Karpas-422 (cell line): ENCODE data around the gene ASH1L. TPM values are rescaled to one million over a fixed set of nuclear protein-coding genes. Genes with fewer than 3 reads are reported as not detected.

Source experiments
- DNase-seq: peaks from one replicate; pipeline ENCODE4 v3.0.0-alpha.2; 2015
- H2AFZ ChIP-seq: fragments of 200-600 bp; sonication (generic); 2 replicates; pipeline ENCODE4 v1.6.1; 2014; ENCODE audit warnings: antibody characterized with exemption, low read length, mixed read lengths
- H3K27ac ChIP-seq: fragments of 200-600 bp; sonication (generic); 2 replicates; pipeline ENCODE4 v1.5.1; 2014; ENCODE audit warnings: mild to moderate bottlenecking, low read length, moderate library complexity
- H3K27me3 ChIP-seq: fragments of 200-600 bp; sonication (generic); 2 replicates; pipeline ENCODE4 v1.6.1; 2014; ENCODE audit warnings: low read length, mixed read lengths
- H3K36me3 ChIP-seq: fragments of 200-600 bp; sonication (generic); 2 replicates; pipeline ENCODE4 v1.6.1; 2014; ENCODE audit warnings: low read length, mixed read lengths; ENCODE audit not compliant: insufficient read depth
- H3K4me1 ChIP-seq: fragments of 200-600 bp; sonication (generic); 2 replicates; pipeline ENCODE4 v1.6.1; 2014; ENCODE audit warnings: mild to moderate bottlenecking, low read length, mixed read lengths
- H3K4me2 ChIP-seq: fragments of 200-600 bp; sonication (generic); 2 replicates; pipeline ENCODE4 v1.6.1; 2014; ENCODE audit warnings: low read length, low read depth, mild to moderate bottlenecking; ENCODE audit not compliant: poor library complexity, severe bottlenecking
- H3K4me3 ChIP-seq: fragments of 200-600 bp; sonication (generic); 2 replicates; pipeline ENCODE4 v1.5.1; 2014; ENCODE audit warnings: mild to moderate bottlenecking, antibody characterized with exemption, low read length, mixed read lengths
- H3K79me2 ChIP-seq: fragments of 200-600 bp; sonication (generic); 2 replicates; pipeline ENCODE4 v1.6.1; 2014; ENCODE audit warnings: mild to moderate bottlenecking, low read length, mixed read lengths
- H3K9ac ChIP-seq: fragments of 200-600 bp; sonication (generic); 2 replicates; pipeline ENCODE4 v1.6.0; 2014; ENCODE audit warnings: low read length
- H3K9me2 ChIP-seq: fragments of 200-600 bp; sonication (generic), shearing (Covaris generic); replicated peaks from 2 replicates; pipeline ENCODE4 v1.6.0; 2014; ENCODE audit warnings: mild to moderate bottlenecking, low read length, moderate library complexity; ENCODE audit not compliant: insufficient read depth
- H3K9me3 ChIP-seq: fragments of 300-700, 200-600 bp; sonication (generic); 2 replicates; pipeline ENCODE4 v1.6.1; 2014; ENCODE audit warnings: low read length, mixed read lengths
- H4K20me1 ChIP-seq: fragments of 200-600 bp; sonication (generic); 2 replicates; pipeline ENCODE4 v1.6.1; 2014; ENCODE audit warnings: mild to moderate bottlenecking, antibody characterized with exemption, low read length, low read depth; ENCODE audit not compliant: insufficient read depth
- total RNA-seq: library from RNA; depleted of rRNA; stranded (reverse); fragments of >200 nt; shearing (Covaris generic); gene quantifications from 2 replicates; pipeline ENCODE4 v1.2.3, GENCODE V29; 2014; ENCODE audit warnings: low replicate concordance

ASH1L gene
- total RNA-seq, 1 experiment from 2014 or later, result 45.1 TPM

DNA sequence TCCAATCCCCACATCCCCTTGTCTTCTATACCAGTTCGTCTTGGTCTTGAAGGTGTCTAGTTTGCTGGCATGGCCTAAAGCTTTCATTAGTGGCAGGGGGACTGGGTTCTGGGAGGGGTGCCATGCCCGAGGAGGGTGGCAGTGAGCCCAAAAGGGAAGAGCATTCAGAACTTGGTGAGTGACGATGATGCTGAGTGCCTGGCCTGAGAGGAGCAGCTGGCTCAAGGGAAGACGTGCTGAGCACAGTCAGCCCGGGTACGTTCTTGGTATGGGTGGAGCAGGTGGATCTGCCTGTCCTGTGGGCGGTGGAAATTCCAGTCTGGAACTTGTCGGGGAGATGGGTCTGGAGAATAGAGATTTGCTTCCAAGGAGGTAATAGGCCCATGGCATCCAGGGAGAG is 249.3 kb downstream of the ASH1L start:
- peaks cover 20% of the 10 kb centered on the region for H3K4me1 ChIP-seq
- peaks cover 43% of the 10 kb centered on the region for H3K79me2 ChIP-seq
- no peaks in the 10 kb centered on the region for H4K20me1 ChIP-seq
- no peak overlapping the region for H3K4me2 ChIP-seq
- no peaks in the 10 kb centered on the region for H3K9me2 ChIP-seq
- DNase-seq, result no peak
- no peaks in the 10 kb centered on the region for H3K9me3 ChIP-seq
- H3K27me3 ChIP-seq, result no peaks in the 10 kb centered on the region
- no peak overlapping the region for H2AFZ ChIP-seq
- no peak overlapping the region for H3K4me3 ChIP-seq
- H3K36me3 ChIP-seq, result peaks cover 36% of the 10 kb centered on the region
- no peak overlapping the region for H3K9ac ChIP-seq
- H3K27ac ChIP-seq, result no peak overlapping the region

DNA sequence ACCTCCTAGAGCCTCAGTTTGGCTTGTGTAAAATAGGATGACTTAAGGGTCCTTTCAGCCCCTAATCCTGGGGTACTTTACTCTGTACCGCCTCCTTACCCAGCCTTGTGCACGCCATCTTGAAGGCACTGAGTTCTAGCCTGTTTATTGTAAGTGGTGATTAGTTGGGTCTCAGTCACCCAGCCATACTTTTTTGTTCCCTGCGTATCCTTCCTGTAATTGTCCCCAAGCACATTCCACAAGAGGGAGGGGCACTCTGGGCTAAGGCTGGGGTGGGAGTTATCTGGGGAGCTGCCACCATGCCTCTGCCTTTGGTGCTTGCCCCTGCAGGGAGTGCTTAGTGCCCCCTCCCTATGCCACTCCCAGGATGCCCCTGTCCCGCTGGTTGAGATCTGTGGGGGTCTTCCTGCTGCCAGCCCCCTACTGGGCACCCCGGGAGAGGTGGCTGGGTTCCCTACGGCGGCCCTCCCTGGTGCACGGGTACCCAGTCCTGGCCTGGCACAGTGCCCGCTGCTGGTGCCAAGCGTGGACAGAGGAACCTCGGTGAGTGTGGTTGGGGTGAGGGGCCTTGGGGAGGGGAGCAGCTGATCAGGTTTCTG is 253.1 kb downstream of the ASH1L start:
- peaks cover 23% of the 10 kb centered on the region for H3K36me3 ChIP-seq
- H3K27me3 ChIP-seq, result no peaks in the 10 kb centered on the region
- H3K9me2 ChIP-seq, result no peaks in the 10 kb centered on the region
- peaks cover 28% of the 10 kb centered on the region for H3K4me1 ChIP-seq
- peak overlapping the region; percentile 69 for H3K4me2 ChIP-seq
- H3K79me2 ChIP-seq, result peaks cover 43% of the 10 kb centered on the region
- no peaks in the 10 kb centered on the region for H3K9me3 ChIP-seq
- peak overlapping the region; percentile 72 for H3K4me3 ChIP-seq
- peak overlapping the region; percentile 92 for H3K27ac ChIP-seq
- no peak for DNase-seq
- no peak overlapping the region for H2AFZ ChIP-seq
- no peaks in the 10 kb centered on the region for H4K20me1 ChIP-seq
- H3K9ac ChIP-seq, result peak overlapping the region; percentile 85

DNA sequence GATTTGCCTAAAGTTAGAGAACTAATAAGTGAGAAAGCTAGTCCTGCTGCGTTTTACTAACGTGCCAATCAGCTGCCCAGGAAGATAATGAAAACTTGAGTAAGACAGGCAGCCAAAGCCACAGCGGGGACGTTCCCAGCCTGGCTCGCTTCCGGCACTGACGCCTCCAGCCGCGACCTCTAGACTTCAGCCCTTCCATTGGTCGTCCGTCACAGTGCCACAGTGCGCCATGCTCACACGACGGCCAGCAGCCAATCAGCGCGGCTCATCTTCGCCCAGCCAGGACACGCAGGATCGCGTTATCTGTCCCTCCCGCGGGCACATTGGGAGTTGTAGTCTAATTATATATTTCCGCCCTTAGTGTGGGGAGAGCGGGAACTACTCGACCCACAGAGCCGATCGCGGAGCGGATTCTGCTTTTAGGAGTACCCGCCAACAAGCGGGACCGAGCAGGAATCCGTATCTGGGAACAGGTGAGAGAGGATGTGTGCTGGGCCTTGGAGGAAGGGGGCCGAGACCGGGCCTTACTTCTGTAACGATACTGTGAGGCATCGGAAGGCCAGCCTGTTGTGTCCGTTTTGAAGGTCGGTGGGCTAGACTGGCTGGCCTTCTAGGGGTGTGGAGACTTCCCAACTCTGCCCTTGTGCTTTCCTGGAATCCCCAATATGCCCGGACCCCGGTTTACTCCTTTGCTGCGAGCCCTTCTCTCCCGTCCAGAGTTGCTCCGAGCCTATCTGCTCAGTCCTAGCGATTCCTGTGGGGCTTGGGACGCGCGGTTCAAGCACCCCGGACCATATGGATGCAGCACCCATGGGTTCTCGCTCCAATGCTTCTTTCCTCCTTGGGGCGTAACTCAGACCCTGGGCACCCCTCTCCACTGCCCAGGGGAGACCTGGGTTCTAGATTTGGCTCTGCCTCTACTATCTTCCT is 253.8 kb downstream of the ASH1L start, which contains the start of gene FDPS:
Gene FDPS, plus strand, starts transcription at position 374 of the 930 bp plus-strand sequence. CDS start 924 bp downstream, outside the sequence.
- Histone ChIP-seq H3K27ac (peak within 1 kb of the TSS; percentile 92), H3K27me3 (no peaks in the 10 kb centered on the region), H3K9me2 (no peaks in the 10 kb centered on the region), H3K4me1 (peaks cover 28% of the 10 kb centered on the region), H3K36me3 (peaks cover 23% of the 10 kb centered on the region), H3K4me2 (peak within 1 kb of the TSS; percentile 69), H4K20me1 (no peaks in the 10 kb centered on the region), H3K79me2 (peaks cover 43% of the 10 kb centered on the region), H2AFZ (no peak within 1 kb of the TSS), H3K9ac (peak within 1 kb of the TSS; percentile 85), H3K4me3 (peak within 1 kb of the TSS; percentile 72), H3K9me3 (no peaks in the 10 kb centered on the region)
- DNase-seq, result peak; percentile 99

DNA sequence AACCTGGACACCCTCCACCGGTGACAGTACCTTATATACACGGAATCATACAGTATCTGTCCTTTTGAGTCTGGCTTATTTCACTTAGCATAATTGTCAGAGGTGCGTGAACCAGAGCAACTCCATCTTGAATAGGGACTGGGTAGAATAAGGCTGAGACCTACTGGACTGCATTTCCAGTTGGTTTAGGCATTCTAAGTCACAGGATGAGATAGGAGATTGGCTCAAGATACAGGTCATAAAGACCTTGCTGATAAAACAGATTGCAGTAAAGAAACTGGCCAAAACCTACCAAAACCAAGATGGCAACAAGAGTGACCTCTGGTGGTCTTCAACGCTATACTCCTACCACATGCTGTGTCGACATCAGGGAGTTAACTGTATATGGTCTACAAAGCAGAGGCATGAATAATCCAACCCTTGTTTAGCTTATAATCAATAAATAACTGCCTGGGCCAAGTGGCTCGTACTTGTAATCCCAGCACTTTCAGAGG is 255.3 kb downstream of the ASH1L start:
- peaks cover 34% of the 10 kb centered on the region for H3K79me2 ChIP-seq
- no peaks in the 10 kb centered on the region for H4K20me1 ChIP-seq
- peaks cover 15% of the 10 kb centered on the region for H3K36me3 ChIP-seq
- peaks cover 28% of the 10 kb centered on the region for H3K4me1 ChIP-seq
- H3K9me3 ChIP-seq, result no peaks in the 10 kb centered on the region
- H3K4me3 ChIP-seq, result no peak overlapping the region; the same call in 1 of the 2 replicates
- no peaks in the 10 kb centered on the region for H3K9me2 ChIP-seq
- H2AFZ ChIP-seq, result no peak overlapping the region
- no peaks in the 10 kb centered on the region for H3K27me3 ChIP-seq
- peak overlapping the region; percentile 59 for H3K9ac ChIP-seq
- H3K27ac ChIP-seq, result peak overlapping the region; percentile 92; the same call in 1 of the 2 replicates
- H3K4me2 ChIP-seq, result no peak overlapping the region
- DNase-seq, result peak; percentile 82

- H3K9ac ChIP-seq, result no peak overlapping the region
- no peak overlapping the region for H3K27ac ChIP-seq
- H2AFZ ChIP-seq, result no peak overlapping the region
- peaks cover 23% of the 10 kb centered on the region for H3K4me1 ChIP-seq
- no peak for DNase-seq
- no peaks in the 10 kb centered on the region for H3K27me3 ChIP-seq
- peaks cover 23% of the 10 kb centered on the region for H3K79me2 ChIP-seq
- no peaks in the 10 kb centered on the region for H4K20me1 ChIP-seq
- H3K9me3 ChIP-seq, result no peaks in the 10 kb centered on the region
- no peak overlapping the region for H3K4me2 ChIP-seq
- no peak overlapping the region for H3K4me3 ChIP-seq
- H3K9me2 ChIP-seq, result no peaks in the 10 kb centered on the region
- peaks cover 10% of the 10 kb centered on the region for H3K36me3 ChIP-seq
These were observed 256.7 kb downstream of the ASH1L start for GRCh38 chr1:155305881-155306391.

- Histone ChIP-seq H3K27ac (no peak overlapping the region), H3K4me2 (no peak overlapping the region), H3K9me2 (no peaks in the 10 kb centered on the region)
These were observed 258.0 kb downstream of the ASH1L start for GRCh38 chr1:155304558-155305063.

GRCh38 chr1:155301342-155301841 is 261.2 kb downstream of the ASH1L start, which contains the start of gene PKLR:
PKLR (minus strand) TSS chr1:155301438; CDS start chr1:155301395, 43 bp downstream.
- H2AFZ ChIP-seq, result no peak within 1 kb of the TSS

More at GRCh38 chr1:155304558-155305063, 258.0 kb downstream of the ASH1L start:
- Histone ChIP-seq H3K27me3 (no peaks in the 10 kb centered on the region), H3K9ac (no peak overlapping the region), H4K20me1 (no peaks in the 10 kb centered on the region), H3K9me3 (no peaks in the 10 kb centered on the region), H3K4me1 (peaks cover 10% of the 10 kb centered on the region), H2AFZ (no peak overlapping the region), H3K4me3 (no peak overlapping the region), H3K36me3 (no peaks in the 10 kb centered on the region), H3K79me2 (peaks cover 9% of the 10 kb centered on the region)
- DNase-seq, result no peak

More at GRCh38 chr1:155301342-155301841, 261.2 kb downstream of the ASH1L start, which contains the start of gene PKLR:
- no peaks in the 10 kb centered on the region for H3K36me3 ChIP-seq
- H3K4me2 ChIP-seq, result no peak within 1 kb of the TSS
- DNase-seq, result no peak
- no peaks in the 10 kb centered on the region for H3K79me2 ChIP-seq
- H3K4me3 ChIP-seq, result no peak within 1 kb of the TSS
- H3K9me2 ChIP-seq, result no peaks in the 10 kb centered on the region
- no peaks in the 10 kb centered on the region for H3K27me3 ChIP-seq
- no peak within 1 kb of the TSS for H3K27ac ChIP-seq
- H3K9me3 ChIP-seq, result no peaks in the 10 kb centered on the region
- H4K20me1 ChIP-seq, result no peaks in the 10 kb centered on the region
- no peak within 1 kb of the TSS for H3K9ac ChIP-seq
- peaks cover 2% of the 10 kb centered on the region; the same call in 1 of the 2 replicates for H3K4me1 ChIP-seq
